ENCODE data around the gene FOXR1. TPM values are rescaled to one million over a fixed set of nuclear protein-coding genes. Genes with fewer than 3 reads are reported as not detected.

The FOXR1 gene
- polyA plus RNA-seq (2013, experiment 1 of 2): not detected
- polyA plus RNA-seq (2013, experiment 2 of 2): not detected

- 99% methylated on average over 22 of the region's 33 CpGs for WGBS
Measured at GRCh38 chr11:118971646-118972045, at the start of gene FOXR1. TSS of gene FOXR1 (plus strand) at chr11:118971761. CDS start at chr11:118971932, 171 bp downstream.

GRCh38 chr11:118921929-118922744, 49.4 kb upstream of the FOXR1 start:
- Histone ChIP-seq H3K4me1 (ENCODE audit: control insufficient read depth, insufficient read depth, low read depth, low read length) (peaks cover 62% of the 10 kb centered on the region), H2BK15ac (ENCODE audit: low read depth, poor library complexity, severe bottlenecking) (peak overlapping the region; percentile 90), H3K9me3 (ENCODE audit: control insufficient read depth, low read length) (no peaks in the 10 kb centered on the region), H4K8ac (ENCODE audit: low read length) (peak overlapping the region; percentile 96), H2BK120ac (ENCODE audit: low read depth, low read length) (peak overlapping the region; percentile 97), H3K27me3 (ENCODE audit: control insufficient read depth in 1 of 2, insufficient read depth in 1 of 2, low read length in 2 of 2) (no peaks in the 10 kb centered on the region), H2BK5ac (ENCODE audit: low read depth, low read length, poor library complexity, severe bottlenecking) (peak overlapping the region; percentile 73), H3K27ac (ENCODE audit: low read length, poor library complexity, severe bottlenecking) (peak overlapping the region; percentile 98), H3K9ac (ENCODE audit: low read length) (peak overlapping the region; percentile 95), H3K4me3 (ENCODE audit: insufficient read depth in 1 of 2, low read depth in 1 of 2, low read length in 2 of 2) (peak overlapping the region; percentile 78 to 97), H3K14ac (ENCODE audit: low read length in 2 of 2) (peak overlapping the region; percentile 39 to 95), H2AK5ac (ENCODE audit: low read length, severe bottlenecking) (peak overlapping the region; percentile 55), H2BK12ac (ENCODE audit: low read length in 2 of 2) (peak overlapping the region; percentile 93 to 98), H4K91ac (ENCODE audit: low read length) (peak overlapping the region; percentile 99), H3K4ac (ENCODE audit: low read depth in 1 of 2, low read length in 2 of 2) (peak overlapping the region; percentile 82 to 86), H3K79me1 (replicated peaks; ENCODE audit: low read length, poor library complexity, severe bottlenecking) (no peaks in the 10 kb centered on the region), H3K36me3 (ENCODE audit: control insufficient read depth in 1 of 2, insufficient read depth in 2 of 2, low read depth in 1 of 2, low read length in 2 of 2) (peaks cover 0 to 13% of the 10 kb centered on the region in 2 experiments), H3K23ac (ENCODE audit: low read length in 2 of 2) (peak overlapping the region in 1 of 2 experiments; percentile 68), H2AFZ (ENCODE audit: low read depth, low read length) (no peak overlapping the region), H3K18ac (ENCODE audit: low read depth in 1 of 2, low read length in 2 of 2) (peak overlapping the region; percentile 88 to 97), H3K4me2 (ENCODE audit: low read length, poor library complexity, severe bottlenecking) (peak overlapping the region; percentile 85)
- DNase-seq: peak; percentile 83
- 45% methylated on average over 14 of the region's 20 CpGs for WGBS

More at GRCh38 chr11:118971646-118972045, at the start of gene FOXR1:
- no peaks in the 10 kb centered on the region for H3K36me3 ChIP-seq (ENCODE audit: control insufficient read depth in 1 of 2, insufficient read depth in 2 of 2, low read depth in 1 of 2, low read length in 2 of 2)
- H3K4me3 ChIP-seq (ENCODE audit: insufficient read depth in 1 of 2, low read depth in 1 of 2, low read length in 2 of 2): no peak within 1 kb of the TSS
- no peak within 1 kb of the TSS for H3K9ac ChIP-seq (ENCODE audit: low read length)
- H2BK12ac ChIP-seq (ENCODE audit: low read length in 2 of 2): no peak within 1 kb of the TSS
- peaks cover 1% of the 10 kb centered on the region for H3K4me1 ChIP-seq (ENCODE audit: control insufficient read depth, insufficient read depth, low read depth, low read length)
- H4K91ac ChIP-seq (ENCODE audit: low read length): no peak within 1 kb of the TSS
- H3K4ac ChIP-seq (ENCODE audit: low read depth in 1 of 2, low read length in 2 of 2): no peak within 1 kb of the TSS
- no peak within 1 kb of the TSS for H3K4me2 ChIP-seq (ENCODE audit: low read length, poor library complexity, severe bottlenecking)
- H3K79me1 ChIP-seq (replicated peaks; ENCODE audit: low read length, poor library complexity, severe bottlenecking): no peaks in the 10 kb centered on the region
- H4K8ac ChIP-seq (ENCODE audit: low read length): no peak within 1 kb of the TSS
- no peak within 1 kb of the TSS for H3K27ac ChIP-seq (ENCODE audit: low read length, poor library complexity, severe bottlenecking)
- H2AK5ac ChIP-seq (ENCODE audit: low read length, severe bottlenecking): no peak within 1 kb of the TSS
- H2BK5ac ChIP-seq (ENCODE audit: low read depth, low read length, poor library complexity, severe bottlenecking): no peak within 1 kb of the TSS
- H2BK15ac ChIP-seq (ENCODE audit: low read depth, poor library complexity, severe bottlenecking): no peak within 1 kb of the TSS
- no peak within 1 kb of the TSS for H2AFZ ChIP-seq (ENCODE audit: low read depth, low read length)
- no peak within 1 kb of the TSS for H2BK120ac ChIP-seq (ENCODE audit: low read depth, low read length)
- H3K23ac ChIP-seq (ENCODE audit: low read length in 2 of 2): no peak within 1 kb of the TSS
- H3K14ac ChIP-seq (ENCODE audit: low read length in 2 of 2): no peak within 1 kb of the TSS
- no peak for DNase-seq
- no peaks in the 10 kb centered on the region for H3K9me3 ChIP-seq (ENCODE audit: control insufficient read depth, low read length)
- no peak within 1 kb of the TSS for H3K18ac ChIP-seq (ENCODE audit: low read depth in 1 of 2, low read length in 2 of 2)
- H3K27me3 ChIP-seq (ENCODE audit: control insufficient read depth in 1 of 2, insufficient read depth in 1 of 2, low read length in 2 of 2): peaks cover 21 to 49% of the 10 kb centered on the region in 2 experiments

- Histone ChIP-seq H3K4me1 (ENCODE audit: control insufficient read depth, insufficient read depth, low read depth, low read length) (peaks cover 58% of the 10 kb centered on the region), H4K91ac (ENCODE audit: low read length) (peak overlapping the region; percentile 27), H4K8ac (ENCODE audit: low read length) (peak overlapping the region; percentile 83), H3K36me3 (ENCODE audit: control insufficient read depth in 1 of 2, insufficient read depth in 2 of 2, low read depth in 1 of 2, low read length in 2 of 2) (peaks cover 0 to 13% of the 10 kb centered on the region in 2 experiments), H3K23ac (ENCODE audit: low read length in 2 of 2) (peak overlapping the region in 1 of 2 experiments; percentile 68), H2BK12ac (ENCODE audit: low read length in 2 of 2) (peak overlapping the region in 1 of 2 experiments; percentile 93), H3K9me3 (ENCODE audit: control insufficient read depth, low read length) (no peaks in the 10 kb centered on the region), H3K4me3 (ENCODE audit: insufficient read depth in 1 of 2, low read depth in 1 of 2, low read length in 2 of 2) (peak overlapping the region; percentile 78 to 97), H3K9ac (ENCODE audit: low read length) (peak overlapping the region; percentile 95), H3K27ac (ENCODE audit: low read length, poor library complexity, severe bottlenecking) (peak overlapping the region; percentile 70), H3K27me3 (ENCODE audit: control insufficient read depth in 1 of 2, insufficient read depth in 1 of 2, low read length in 2 of 2) (no peaks in the 10 kb centered on the region), H2AFZ (ENCODE audit: low read depth, low read length) (no peak overlapping the region), H2BK15ac (ENCODE audit: low read depth, poor library complexity, severe bottlenecking) (peak overlapping the region; percentile 19), H2AK5ac (ENCODE audit: low read length, severe bottlenecking) (peak overlapping the region; percentile 52), H3K79me1 (replicated peaks; ENCODE audit: low read length, poor library complexity, severe bottlenecking) (no peaks in the 10 kb centered on the region), H3K4me2 (ENCODE audit: low read length, poor library complexity, severe bottlenecking) (peak overlapping the region; percentile 85), H3K18ac (ENCODE audit: low read depth in 1 of 2, low read length in 2 of 2) (peak overlapping the region; percentile 59 to 88), H3K4ac (ENCODE audit: low read depth in 1 of 2, low read length in 2 of 2) (peak overlapping the region in 1 of 2 experiments; percentile 62), H2BK120ac (ENCODE audit: low read depth, low read length) (no peak overlapping the region), H2BK5ac (ENCODE audit: low read depth, low read length, poor library complexity, severe bottlenecking) (no peak overlapping the region), H3K14ac (ENCODE audit: low read length in 2 of 2) (peak overlapping the region in 1 of 2 experiments; percentile 95)
- 70% methylated on average over 9 of the region's 9 CpGs for WGBS
- peak; percentile 14 for DNase-seq
Measured at GRCh38 chr11:118922745-118923627, 48.6 kb upstream of the FOXR1 start.

Data from mesenchymal stem cell (in vitro differentiated cells and primary cell).